ENCODE results near the gene LEFTY1. TPM values are rescaled to one million over a fixed set of nuclear protein-coding genes. Genes with fewer than 3 reads are reported as not detected.
"Not testable (repeated sequence)": the region's sequence is repeated elsewhere in the genome, so short reads cannot be mapped to it uniquely, and the experiment has no call there.

LEFTY1 gene
- total RNA-seq, 6 donors from 2014 or later: 0.47 to 0.69 TPM; not detected in 4

GRCh38 chr1:225888289-225888897, 553 bp downstream of the LEFTY1 start:
- H3K4me1 ChIP-seq: peaks cover 0 to 3% (median 1%) of the 10 kb centered on the region in 4 donors
- H3K36me3 ChIP-seq: no peaks in the 10 kb centered on the region
- no peak overlapping the region for H3K4me3 ChIP-seq
- no peaks in the 10 kb centered on the region for H3K9me3 ChIP-seq
- WGBS, 2 donors: 86 to 96% methylated on average over 12 to 18 of the region's 18 CpGs
- no peak for ATAC-seq (ENCODE audit: low FRiP score in 2 of 2)
- TF ChIP-seq POLR2AphosphoS5 (IDR thresholded peaks at IDR 0.05) (no peak), POLR2A (IDR thresholded peaks at IDR 0.05) (no peak), CTCF (IDR thresholded peaks at IDR 0.05) (no peak), EP300 (IDR thresholded peaks at IDR 0.05) (no peak)
- H3K27me3 ChIP-seq: no peaks in the 10 kb centered on the region
- no peak overlapping the region for H3K27ac ChIP-seq
- DNase-seq: no peak

- not testable (repeated sequence) for ATAC-seq (ENCODE audit: low FRiP score in 2 of 2); H3K36me3 ChIP-seq; H3K27ac ChIP-seq; H3K4me1 ChIP-seq; H3K9me3 ChIP-seq; H3K27me3 ChIP-seq
- peak in 1 of 2 donors; percentile 78 for DNase-seq
- WGBS, 2 donors: 41 to 100% methylated on average over 1 to 4 of the region's 56 CpGs
- H3K4me3 ChIP-seq: peak overlapping the region in 1 of 4 donors; percentile 10
Observed at GRCh38 chr1:225887554-225888288, 1.2 kb downstream of the LEFTY1 start.

- Histone ChIP-seq H3K27ac (no peak overlapping the region), H3K9me3 (no peaks in the 10 kb centered on the region), H3K36me3 (no peaks in the 10 kb centered on the region), H3K4me3 (no peak overlapping the region), H3K4me1 (peaks cover 6 to 8% (median 7%) of the 10 kb centered on the region in 4 donors), H3K27me3 (no peaks in the 10 kb centered on the region)
- TF ChIP-seq POLR2AphosphoS5 (IDR thresholded peaks at IDR 0.05): no peak
- TF ChIP-seq CTCF (IDR thresholded peaks at IDR 0.05): no peak
- no peak for TF ChIP-seq EP300 (IDR thresholded peaks at IDR 0.05)
- no peak for TF ChIP-seq POLR2A (IDR thresholded peaks at IDR 0.05)
- DNase-seq (no peak), ATAC-seq (ENCODE audit: low FRiP score in 2 of 2) (no peak)
- 90 to 93% methylated on average over 7 of the region's 7 CpGs for WGBS, 2 donors
Observed at GRCh38 chr1:225887030-225887314, 2.0 kb downstream of the LEFTY1 start.

- no peak overlapping the region for H3K4me3 ChIP-seq
- no peak overlapping the region for H3K27ac ChIP-seq
- DNase-seq (no peak), ATAC-seq (ENCODE audit: low FRiP score in 2 of 2) (no peak)
- H3K9me3 ChIP-seq: no peaks in the 10 kb centered on the region
- no peaks in the 10 kb centered on the region for H3K36me3 ChIP-seq
- 94 to 96% methylated on average over 6 to 19 of the region's 19 CpGs for WGBS, 2 donors
- TF ChIP-seq POLR2A (IDR thresholded peaks at IDR 0.05) (no peak), POLR2AphosphoS5 (IDR thresholded peaks at IDR 0.05) (no peak), CTCF (IDR thresholded peaks at IDR 0.05) (no peak), EP300 (IDR thresholded peaks at IDR 0.05) (no peak)
- H3K4me1 ChIP-seq: peaks cover 6 to 10% (median 8%) of the 10 kb centered on the region in 4 donors
- no peaks in the 10 kb centered on the region for H3K27me3 ChIP-seq
Observed at GRCh38 chr1:225886159-225887029, 2.6 kb downstream of the LEFTY1 start.

- Histone ChIP-seq H3K4me3 (no peak overlapping the region), H3K9me3 (no peaks in the 10 kb centered on the region), H3K27me3 (no peaks in the 10 kb centered on the region), H3K4me1 (peaks cover 15 to 20% (median 18%) of the 10 kb centered on the region in 4 donors), H3K36me3 (no peaks in the 10 kb centered on the region), H3K27ac (no peak overlapping the region)
- no peak for TF ChIP-seq POLR2A (IDR thresholded peaks at IDR 0.05)
- no peak for TF ChIP-seq POLR2AphosphoS5 (IDR thresholded peaks at IDR 0.05)
- TF ChIP-seq CTCF (IDR thresholded peaks at IDR 0.05): no peak
- no peak for TF ChIP-seq EP300 (IDR thresholded peaks at IDR 0.05)
- DNase-seq: no peak
- no peak for ATAC-seq (ENCODE audit: low FRiP score in 2 of 2)
- 81 to 87% methylated on average over 6 of the region's 6 CpGs for WGBS, 2 donors
Observed at GRCh38 chr1:225885336-225885735, 3.6 kb downstream of the LEFTY1 start.

Data from upper lobe of left lung (tissue), 6 donors.